H1 (cell line): ENCODE measurements around the gene REL. TPM values are rescaled to one million over a fixed set of nuclear protein-coding genes. Genes with fewer than 3 reads are reported as not detected.

ENCODE experiments used
- CTCF ChIA-PET: fragments of 300-600 bp; sonication (Branson Sonifier 250); formaldehyde crosslinking; loops from one replicate; lab custom pipeline; 2021; ENCODE audit not compliant: partially characterized antibody; lab: Charles Lee
- POLR2A ChIA-PET: fragments of 300-600 bp; sonication (Branson Sonifier 250); formaldehyde crosslinking; loops from one replicate; lab custom pipeline; 2021; ENCODE audit warnings: inconsistent platforms; ENCODE audit not compliant: partially characterized antibody; lab: Charles Lee
- DNase-seq, 2 experiments: peaks; one replicate each; pipeline versions ENCODE4 v3.0.0 to v3.0.0-alpha.2; 2010 to 2022; ENCODE audit warnings: low spot score in 2 of 2, low read depth in 1 of 2, mixed read lengths in 1 of 2
- FAIRE-seq: peaks from 2 replicates; lab custom pipeline; 2011; peaks lifted over from hg19 to GRCh38; lab: Jason Lieb, UNC
- H2AFZ ChIP-seq: 2 replicates; pipeline ENCODE4 v1.8.1; 2012; ENCODE audit warnings: low read length, inconsistent platforms
- H2AK5ac ChIP-seq: 2 replicates; pipeline ENCODE4 v1.6.1; 2013; ENCODE audit warnings: low read depth, low read length
- H2BK120ac ChIP-seq: replicated peaks from 2 replicates; pipeline ENCODE3; 2013; ENCODE audit warnings: low read depth, low read length, inconsistent platforms
- H2BK12ac ChIP-seq: 2 replicates; pipeline ENCODE4 v1.6.1; 2013; ENCODE audit warnings: low read depth, low read length
- H2BK15ac ChIP-seq: 2 replicates; pipeline ENCODE4 v1.6.1; 2013; ENCODE audit warnings: low read length
- H2BK20ac ChIP-seq: 2 replicates; pipeline ENCODE4 v1.6.1; 2013; ENCODE audit warnings: low read length
- H2BK5ac ChIP-seq: 2 replicates; pipeline ENCODE4 v1.6.1; 2013; ENCODE audit warnings: low read depth, low read length
- H3K14ac ChIP-seq: 2 replicates; pipeline ENCODE4 v1.6.1; 2013; ENCODE audit warnings: inconsistent platforms; ENCODE audit not compliant: insufficient read length
- H3K18ac ChIP-seq: 2 replicates; pipeline ENCODE4 v1.6.1; 2013; ENCODE audit warnings: low read length; ENCODE audit errors: extremely low read depth
- H3K23ac ChIP-seq: 2 replicates; pipeline ENCODE4 v1.6.1; 2013; ENCODE audit warnings: inconsistent platforms; ENCODE audit not compliant: insufficient read length
- H3K23me2 ChIP-seq: 2 replicates; pipeline ENCODE4 v1.6.1; 2013; ENCODE audit warnings: low read depth, low read length
- H3K27ac ChIP-seq: 2 replicates; pipeline ENCODE4 v1.6.1; 2011; ENCODE audit warnings: low read depth, low read length, inconsistent platforms
- H3K27me3 ChIP-seq, 4 experiments: replicated peaks in 1 of 4; 1 replicate in 1 of 4; 2 replicates in 3 of 4; pipeline versions ENCODE4 v1.6.1 to v1.8.1; 2011 to 2013; ENCODE audit warnings: low read length in 3 of 4, mild to moderate bottlenecking in 3 of 4, inconsistent platforms in 2 of 4, mixed read lengths in 2 of 4, moderate library complexity in 1 of 4; ENCODE audit not compliant: control insufficient read depth in 3 of 4, insufficient read depth in 3 of 4; ENCODE audit errors: extremely low read depth in 1 of 4
- H3K36me3 ChIP-seq, 4 experiments: 2 replicates each; pipeline versions ENCODE4 v1.6.1 to v1.8.1; 2011 to 2013; ENCODE audit warnings: mild to moderate bottlenecking in 4 of 4, low read length in 3 of 4, moderate library complexity in 2 of 4, control low read depth in 1 of 4, inconsistent platforms in 1 of 4; ENCODE audit not compliant: insufficient read depth in 4 of 4, control insufficient read depth in 2 of 4
- H3K4ac ChIP-seq: replicated peaks from 2 replicates; pipeline ENCODE3; 2013; ENCODE audit warnings: low read length, low read depth, mixed read lengths, inconsistent platforms; ENCODE audit not compliant: insufficient read length
- H3K4me1 ChIP-seq, 4 experiments: replicated peaks in 1 of 4; 1 replicate in 1 of 4; 2 replicates in 3 of 4; pipeline versions ENCODE4 v1.6.1 to v1.8.1; 2011 to 2013; ENCODE audit warnings: low read length in 3 of 4, inconsistent platforms in 2 of 4, mixed read lengths in 1 of 4; ENCODE audit not compliant: insufficient read depth in 4 of 4, control insufficient read depth in 3 of 4
- H3K4me2 ChIP-seq, 2 experiments: 2 replicates each; pipeline versions ENCODE4 v1.6.1 to v1.8.1; 2011 to 2013; ENCODE audit warnings: low read depth in 2 of 2, low read length in 2 of 2, control low read depth in 1 of 2, inconsistent platforms in 1 of 2, mild to moderate bottlenecking in 1 of 2; ENCODE audit not compliant: insufficient read depth in 1 of 2
- H3K4me3 ChIP-seq, 4 experiments: fragments of 200-600, 300-600 bp in 1 of 4; sonication (generic), shearing (Covaris generic), sonication (Bioruptor Twin) in 1 of 4; 2 replicates each; pipeline versions ENCODE4 v1.5.1 to v1.8.1; 2011 to 2016; ENCODE audit warnings: low read length in 4 of 4, low read depth in 3 of 4, control low read depth in 2 of 4, inconsistent platforms in 2 of 4, mild to moderate bottlenecking in 2 of 4, mixed read lengths in 1 of 4, moderate library complexity in 1 of 4; ENCODE audit not compliant: insufficient read depth in 2 of 4; ENCODE audit errors: extremely low read depth in 1 of 4
- H3K56ac ChIP-seq: replicated peaks from 2 replicates; pipeline ENCODE3; 2013; ENCODE audit warnings: low read depth, mild to moderate bottlenecking, mixed read lengths, low read length, inconsistent platforms; ENCODE audit not compliant: insufficient read length
- H3K79me1 ChIP-seq: 2 replicates; pipeline ENCODE4 v1.6.1; 2013; ENCODE audit warnings: low read depth, low read length, control low read depth
- H3K79me2 ChIP-seq, 2 experiments: 2 replicates each; pipeline versions ENCODE4 v1.6.1 to v1.8.1; 2012 to 2013; ENCODE audit warnings: low read length in 2 of 2, mild to moderate bottlenecking in 2 of 2, inconsistent platforms in 1 of 2; ENCODE audit not compliant: insufficient read depth in 2 of 2, control insufficient read depth in 1 of 2
- H3K9ac ChIP-seq, 4 experiments: replicated peaks in 1 of 4; 1 replicate in 1 of 4; 2 replicates in 3 of 4; pipeline versions ENCODE4 v1.6.1 to v1.8.1; 2011 to 2013; ENCODE audit warnings: low read depth in 3 of 4, low read length in 3 of 4, control low read depth in 2 of 4, mild to moderate bottlenecking in 2 of 4, moderate library complexity in 2 of 4, inconsistent platforms in 1 of 4; ENCODE audit errors: extremely low read depth in 1 of 4
- H3K9me3 ChIP-seq, 2 experiments: 2 replicates each; pipeline versions ENCODE4 v1.6.1 to v1.8.1; 2012 to 2013; ENCODE audit warnings: mild to moderate bottlenecking in 2 of 2, moderate library complexity in 2 of 2, control low read depth in 1 of 2, inconsistent platforms in 1 of 2, low read depth in 1 of 2, low read length in 1 of 2, mixed read lengths in 1 of 2; ENCODE audit not compliant: insufficient read depth in 2 of 2
- H4K20me1 ChIP-seq, 2 experiments: replicated peaks in 1 of 2; 2 replicates each; pipeline versions ENCODE3 to v1.8.1; 2011 to 2013; ENCODE audit warnings: inconsistent platforms in 2 of 2, low read length in 2 of 2, mild to moderate bottlenecking in 1 of 2; ENCODE audit not compliant: insufficient read depth in 2 of 2, control insufficient read depth in 1 of 2
- H4K5ac ChIP-seq: 2 replicates; pipeline ENCODE4 v1.6.1; 2013; ENCODE audit warnings: low read length, low read depth, mixed read lengths, inconsistent platforms; ENCODE audit not compliant: insufficient read length
- H4K8ac ChIP-seq: 2 replicates; pipeline ENCODE4 v1.8.0; 2013; ENCODE audit warnings: mild to moderate bottlenecking, moderate library complexity, low read length, inconsistent platforms; ENCODE audit not compliant: insufficient read depth; ENCODE audit errors: extremely low read depth
- H4K91ac ChIP-seq: replicated peaks from 2 replicates; pipeline ENCODE3; 2013; ENCODE audit warnings: low read length, mixed read lengths, inconsistent platforms; ENCODE audit not compliant: insufficient read length
- ASH2L ChIP-seq: fragments of 200-600, 300-600 bp; sonication (generic); IDR thresholded peaks from one replicate; pipeline ENCODE4 v1.7.1; 2017; ENCODE audit warnings: low read length
- BACH1 ChIP-seq: IDR thresholded peaks from 2 replicates; pipeline ENCODE4 v1.6.1; 2012; ENCODE audit warnings: low read length, improper control_type of control experiment
- BCL11A ChIP-seq, 2 experiments: IDR thresholded peaks; one replicate each; pipeline ENCODE4 v1.6.1; 2011; ENCODE audit warnings: low read depth in 2 of 2, low read length in 2 of 2, mild to moderate bottlenecking in 2 of 2
- CHD1 ChIP-seq: IDR thresholded peaks from 2 replicates; pipeline ENCODE4 v1.6.1; 2012; ENCODE audit warnings: low read depth, low read length, improper control_type of control experiment
- CREB1 ChIP-seq: IDR thresholded peaks from 2 replicates; pipeline ENCODE4 v1.6.1; 2012; ENCODE audit warnings: inconsistent platforms
- FOSL1 ChIP-seq: IDR thresholded peaks from 2 replicates; pipeline ENCODE4 v1.6.1; 2011; ENCODE audit warnings: mild to moderate bottlenecking, low read depth, low read length, moderate library complexity; ENCODE audit not compliant: insufficient read depth
- GTF2F1 ChIP-seq: IDR thresholded peaks from 2 replicates; pipeline ENCODE4 v1.6.1; 2012; ENCODE audit warnings: low read depth, low read length, improper control_type of control experiment, borderline replicate concordance
- KDM1A ChIP-seq: fragments of 200-600, 300-600 bp; sonication (generic); IDR thresholded peaks from 2 replicates; pipeline ENCODE4 v1.7.1; 2016; ENCODE audit warnings: mild to moderate bottlenecking, low read length, borderline replicate concordance
- KDM4A ChIP-seq: IDR thresholded peaks from one replicate; pipeline ENCODE4 v1.7.1; 2012; ENCODE audit warnings: low read depth, mild to moderate bottlenecking, moderate library complexity, low read length, inconsistent platforms; ENCODE audit not compliant: severe bottlenecking
- RAD21 ChIP-seq, 2 experiments: IDR thresholded peaks in 1 of 2; conservative IDR thresholded peaks in 1 of 2; 2 replicates each; pipeline ENCODE4 v1.6.1; 2011; ENCODE audit warnings: low read depth in 2 of 2, low read length in 2 of 2, improper control_type of control experiment in 1 of 2, inconsistent platforms in 1 of 2, mild to moderate bottlenecking in 1 of 2, moderate library complexity in 1 of 2
- RBBP5 ChIP-seq: IDR thresholded peaks from 2 replicates; pipeline ENCODE4 v1.7.1; 2012; ENCODE audit warnings: low read depth, mild to moderate bottlenecking, inconsistent platforms, low read length, moderate library complexity, borderline replicate concordance
- SP4 ChIP-seq: IDR thresholded peaks from 2 replicates; pipeline ENCODE4 v1.6.1; 2012; ENCODE audit warnings: low read length, inconsistent platforms
- TEAD4 ChIP-seq: IDR thresholded peaks from 2 replicates; pipeline ENCODE4 v1.6.1; 2012; ENCODE audit warnings: low read depth, low read length, inconsistent platforms, mixed read lengths
- ZNF274 ChIP-seq: IDR thresholded peaks from 2 replicates; pipeline ENCODE4 v1.7.0; 2012; ENCODE audit warnings: low read length, borderline replicate concordance; ENCODE audit errors: extremely low read depth
- WGBS, 2 experiments: shearing (Covaris generic) in 1 of 2; methylation state at CpG; one replicate each; pipeline versions ENCODE4 v1.1.6 to v1.1.7; 2013 to 2015; ENCODE audit warnings: low lambda C conversion rate in 2 of 2, mixed read lengths in 2 of 2, inconsistent platforms in 1 of 2, low coverage in 1 of 2, missing lambda C conversion rate in 1 of 2; ENCODE audit not compliant: insufficient replicate concordance in 2 of 2, insufficient coverage in 1 of 2, insufficient read length in 1 of 2; ENCODE audit errors: extremely low coverage in 1 of 2, missing lambda C conversion rate in 1 of 2; 5-methylcytosine and 5-hydroxymethylcytosine counted together
- polyA plus RNA-seq, 7 experiments: library from polyadenylated mRNA; depleted of rRNA in 3 of 7; stranded (reverse) in 5 of 7; unstranded in 2 of 7; fragments of >200 nt in 5 of 7; fragments of 200-250 nt in 2 of 7; gene quantifications; 1 replicate in 5 of 7; 2 replicates in 1 of 7; 4 replicates in 1 of 7; pipeline versions ENCODE4 v1.2.1 to v1.2.3, GENCODE V29; 2011 to 2013; ENCODE audit warnings: missing spikeins in 2 of 7, mixed read lengths in 2 of 7
- total RNA-seq: library from RNA; stranded (reverse); fragmentation: NEBNext Ultra II Directional; extraction: Animal tissue kit (Norgen Biotek cat#: 25700); gene quantifications from 2 replicates; pipeline ENCODE4 v1.2.1, GENCODE V29; 2021

The REL gene
- total and polyA plus RNA-seq, 2 of the 8 experiments (the other 6 are each of a cell fraction or from before 2014, with no cell fraction given) = 1.5 to 7.5 TPM

DNA sequence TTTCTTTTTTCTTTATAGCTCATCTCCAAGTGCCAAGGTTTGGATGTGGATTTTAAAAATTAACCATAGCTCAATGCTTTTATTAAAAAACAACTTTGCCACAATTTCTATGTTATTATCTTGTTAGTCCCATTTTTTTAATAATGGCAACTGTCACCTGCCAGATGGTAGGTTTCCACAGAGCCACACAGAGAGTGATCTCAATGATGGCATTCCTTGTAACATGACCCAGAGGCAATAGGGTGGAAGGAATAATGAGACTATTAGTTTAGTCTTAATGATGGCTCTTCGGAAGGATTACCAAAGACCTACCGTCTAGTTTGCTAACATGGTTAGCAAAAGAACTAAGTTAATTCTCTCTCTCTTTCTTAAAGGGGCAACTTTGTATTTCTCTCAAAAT is 64.0 kb downstream of the REL start:
- no peak overlapping the region for H3K4me3 ChIP-seq
- H2BK12ac ChIP-seq = no peak overlapping the region
- no peak overlapping the region for H3K27ac ChIP-seq
- no peaks in the 10 kb centered on the region for H3K4me1 ChIP-seq
- FAIRE-seq (no peak), DNase-seq (no peak)
- no peak overlapping the region for H3K23ac ChIP-seq
- H3K4ac ChIP-seq = no peak overlapping the region
- no peak overlapping the region for H3K56ac ChIP-seq
- H3K79me2 ChIP-seq = no peaks in the 10 kb centered on the region
- no peak overlapping the region for H3K18ac ChIP-seq
- H2BK15ac ChIP-seq = no peak overlapping the region
- H2BK20ac ChIP-seq = no peak overlapping the region
- 77% methylated on average over 2 of the region's 2 CpGs; no CpG with 5 or more reads in 1 of the 2 experiments for WGBS, 2 experiments
- no peaks in the 10 kb centered on the region for H4K20me1 ChIP-seq
- H4K5ac ChIP-seq = no peak overlapping the region
- no peak overlapping the region for H3K14ac ChIP-seq
- no peak for TF ChIP-seq RBBP5
- no peak for TF ChIP-seq ASH2L
- TF ChIP-seq ZNF274 = no peak
- TF ChIP-seq GTF2F1 = no peak
- TF ChIP-seq KDM1A = no peak
- TF ChIP-seq KDM4A = no peak
- TF ChIP-seq CHD1 = no peak
- no peak for TF ChIP-seq BACH1
- TF ChIP-seq BCL11A (IDR thresholded peaks at IDR 0.05; ENCODE audit: low read depth in 2 of 2, low read length in 2 of 2) = no peak
- TF ChIP-seq SP4 = no peak
- no peak for TF ChIP-seq FOSL1
- TF ChIP-seq CREB1 = no peak
- no peak for TF ChIP-seq TEAD4
- TF ChIP-seq RAD21 (IDR thresholded peaks at IDR 0.05 in 1 of 2, conservative IDR thresholded peaks at IDR 0.05 in 1 of 2; ENCODE audit: low read depth in 2 of 2, low read length in 2 of 2) = no peak
- TF ChIP-seq, all 59 proteins: peak for 0
- Histone ChIP-seq H2AK5ac (no peak overlapping the region), H2BK5ac (no peak overlapping the region), H3K23me2 (no peaks in the 10 kb centered on the region; the same call in 1 of the 2 replicates), H3K9me3 (no peaks in the 10 kb centered on the region), H3K79me1 (no peaks in the 10 kb centered on the region), H3K36me3 (no peaks in the 10 kb centered on the region), H3K9ac (no peak overlapping the region), H3K27me3 (no peaks in the 10 kb centered on the region), H2AFZ (no peak overlapping the region), H4K91ac (no peak overlapping the region), H3K4me2 (no peak overlapping the region), H2BK120ac (no peak overlapping the region), H4K8ac (no peak overlapping the region)
- CTCF ChIA-PET = no interaction called here
- POLR2A ChIA-PET = interaction anchor here (0.6 kb wide), 1 partner anchor 632 kb away, joined by 3 read pairs; no protein-coding TSS in a partner anchor
